ENCODE data around the gene NTRK3.

Gene NTRK3

GRCh38 chr15:88246081-88246480 lies 10.5 kb downstream of the NTRK3 start:
- no peak overlapping the region for H3K9ac ChIP-seq (ENCODE audit: low read depth in 1 of 2, low read length in 2 of 2)
- H3K4me3 ChIP-seq (ENCODE audit: low read length in 2 of 2) = no peak overlapping the region
- H3K27ac ChIP-seq (ENCODE audit: low read depth in 2 of 2, low read length in 2 of 2) = no peak overlapping the region

GRCh38 chr15:88243895-88244787 lies 12.4 kb downstream of the NTRK3 start:
- Histone ChIP-seq H3K27ac (ENCODE audit: low read depth in 2 of 2, low read length in 2 of 2) (no peak overlapping the region), H3K4me3 (ENCODE audit: low read length in 2 of 2) (no peak overlapping the region), H3K27me3 (ENCODE audit: control insufficient read depth in 2 of 2, insufficient read depth in 2 of 2, low read length in 2 of 2) (peaks cover 0 to 2% of the 10 kb centered on the region in 2 donors), H3K4me1 (ENCODE audit: control insufficient read depth in 2 of 2, insufficient read depth in 2 of 2, low read length in 2 of 2) (no peaks in the 10 kb centered on the region), H3K36me3 (ENCODE audit: control insufficient read depth in 2 of 2, insufficient read depth in 2 of 2, low read length in 2 of 2) (no peaks in the 10 kb centered on the region), H3K9me3 (ENCODE audit: control insufficient read depth in 2 of 2, low read length in 2 of 2) (no peaks in the 10 kb centered on the region), H3K9ac (ENCODE audit: low read depth in 1 of 2, low read length in 2 of 2) (no peak overlapping the region)

More at GRCh38 chr15:88246081-88246480, 10.5 kb downstream of the NTRK3 start:
- Histone ChIP-seq H3K9me3 (ENCODE audit: control insufficient read depth in 2 of 2, low read length in 2 of 2) (no peaks in the 10 kb centered on the region), H3K27me3 (ENCODE audit: control insufficient read depth in 2 of 2, insufficient read depth in 2 of 2, low read length in 2 of 2) (peaks cover 0 to 2% of the 10 kb centered on the region in 2 donors), H3K36me3 (ENCODE audit: control insufficient read depth in 2 of 2, insufficient read depth in 2 of 2, low read length in 2 of 2) (no peaks in the 10 kb centered on the region), H3K4me1 (ENCODE audit: control insufficient read depth in 2 of 2, insufficient read depth in 2 of 2, low read length in 2 of 2) (no peaks in the 10 kb centered on the region)

DNA sequence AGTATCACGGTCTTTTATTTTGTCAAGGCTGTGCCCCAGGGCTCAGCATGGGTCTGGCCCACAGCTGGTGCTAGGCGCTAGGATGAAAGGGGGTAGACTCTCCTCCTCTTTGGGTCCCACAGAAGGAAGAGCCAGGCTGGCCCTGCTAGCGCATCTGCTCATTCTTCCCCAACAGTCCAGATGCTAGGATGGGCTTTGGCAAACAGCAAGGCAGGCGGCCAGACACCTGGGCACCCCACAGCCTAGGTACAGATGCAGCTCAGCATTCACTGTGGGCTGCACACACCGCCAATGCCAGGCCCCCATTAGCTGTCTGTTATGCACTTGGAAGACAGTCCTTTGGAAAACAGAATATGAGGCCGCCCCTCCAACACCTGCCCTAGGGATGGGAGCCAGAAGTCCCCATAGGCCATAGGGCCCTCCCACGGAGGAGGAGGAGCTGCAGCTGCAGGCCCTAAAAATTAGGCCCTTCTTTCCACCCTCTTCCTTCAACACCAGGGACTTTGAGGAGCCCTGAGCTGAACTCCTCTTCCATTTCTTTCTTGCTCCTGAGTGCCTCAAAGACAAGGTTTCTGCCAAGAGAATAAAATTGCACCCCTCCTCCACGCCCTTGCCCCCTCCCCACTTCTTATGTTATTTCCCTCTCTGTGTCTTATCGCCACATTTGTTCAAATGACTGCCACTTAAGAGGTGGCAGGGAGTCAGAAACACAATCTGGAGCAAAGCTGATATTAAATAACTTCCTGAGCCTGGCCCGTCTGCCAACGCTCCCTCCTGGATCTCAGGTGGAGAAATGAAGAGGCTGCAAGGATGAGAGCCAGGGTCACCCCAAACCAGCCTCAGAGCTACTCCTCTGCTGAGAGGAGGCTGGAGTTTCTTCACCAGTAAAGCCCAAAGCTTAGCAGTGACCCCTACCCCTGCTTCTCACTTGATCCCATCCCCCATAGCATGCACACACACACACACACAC lies 13.7 kb downstream of the NTRK3 start:
- H3K27me3 ChIP-seq (ENCODE audit: control insufficient read depth in 2 of 2, insufficient read depth in 2 of 2, low read length in 2 of 2) = peaks cover 0 to 2% of the 10 kb centered on the region in 2 donors
- no peak overlapping the region for H3K27ac ChIP-seq (ENCODE audit: low read depth in 2 of 2, low read length in 2 of 2)
- no peak overlapping the region for H3K4me3 ChIP-seq (ENCODE audit: low read length in 2 of 2)
- H3K36me3 ChIP-seq (ENCODE audit: control insufficient read depth in 2 of 2, insufficient read depth in 2 of 2, low read length in 2 of 2) = no peaks in the 10 kb centered on the region
- H3K9ac ChIP-seq (ENCODE audit: low read depth in 1 of 2, low read length in 2 of 2) = no peak overlapping the region
- H3K9me3 ChIP-seq (ENCODE audit: control insufficient read depth in 2 of 2, low read length in 2 of 2) = no peaks in the 10 kb centered on the region
- H3K4me1 ChIP-seq (ENCODE audit: control insufficient read depth in 2 of 2, insufficient read depth in 2 of 2, low read length in 2 of 2) = no peaks in the 10 kb centered on the region

DNA sequence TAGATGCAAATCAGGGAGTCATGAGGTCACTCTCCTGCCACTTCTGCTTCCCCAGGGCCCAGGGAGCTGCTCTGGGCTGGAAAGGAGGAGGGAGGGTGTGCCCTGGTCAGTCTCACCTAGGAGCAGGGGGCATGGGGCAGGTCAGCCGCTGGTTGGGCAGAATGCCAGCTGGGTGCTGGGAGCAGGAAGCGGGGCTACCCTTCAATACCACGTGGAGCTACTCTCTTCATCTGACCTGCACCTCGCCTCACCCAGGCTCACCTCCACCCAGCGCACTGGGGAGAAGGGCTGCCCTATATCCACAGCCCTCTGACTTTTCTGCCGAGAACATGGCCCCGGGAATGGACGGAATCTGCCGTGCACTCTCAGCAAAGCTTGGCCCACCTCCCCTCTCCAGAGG lies 15.1 kb downstream of the NTRK3 start:
- no peak overlapping the region for H3K9ac ChIP-seq (ENCODE audit: low read depth in 1 of 2, low read length in 2 of 2)
- no peaks in the 10 kb centered on the region for H3K36me3 ChIP-seq (ENCODE audit: control insufficient read depth in 2 of 2, insufficient read depth in 2 of 2, low read length in 2 of 2)
- H3K4me3 ChIP-seq (ENCODE audit: low read length in 2 of 2) = no peak overlapping the region
- H3K27me3 ChIP-seq (ENCODE audit: control insufficient read depth in 2 of 2, insufficient read depth in 2 of 2, low read length in 2 of 2) = peaks cover 0 to 2% of the 10 kb centered on the region in 2 donors
- no peaks in the 10 kb centered on the region for H3K9me3 ChIP-seq (ENCODE audit: control insufficient read depth in 2 of 2, low read length in 2 of 2)
- no peaks in the 10 kb centered on the region for H3K4me1 ChIP-seq (ENCODE audit: control insufficient read depth in 2 of 2, insufficient read depth in 2 of 2, low read length in 2 of 2)
- H3K27ac ChIP-seq (ENCODE audit: low read depth in 2 of 2, low read length in 2 of 2) = no peak overlapping the region

- no peak overlapping the region for H3K9ac ChIP-seq (ENCODE audit: low read depth in 1 of 2, low read length in 2 of 2)
- no peaks in the 10 kb centered on the region for H3K27me3 ChIP-seq (ENCODE audit: control insufficient read depth in 2 of 2, insufficient read depth in 2 of 2, low read length in 2 of 2)
- no peak overlapping the region for H3K27ac ChIP-seq (ENCODE audit: low read depth in 2 of 2, low read length in 2 of 2)
Measured at GRCh38 chr15:88241060-88241459, 15.5 kb downstream of the NTRK3 start.

DNA sequence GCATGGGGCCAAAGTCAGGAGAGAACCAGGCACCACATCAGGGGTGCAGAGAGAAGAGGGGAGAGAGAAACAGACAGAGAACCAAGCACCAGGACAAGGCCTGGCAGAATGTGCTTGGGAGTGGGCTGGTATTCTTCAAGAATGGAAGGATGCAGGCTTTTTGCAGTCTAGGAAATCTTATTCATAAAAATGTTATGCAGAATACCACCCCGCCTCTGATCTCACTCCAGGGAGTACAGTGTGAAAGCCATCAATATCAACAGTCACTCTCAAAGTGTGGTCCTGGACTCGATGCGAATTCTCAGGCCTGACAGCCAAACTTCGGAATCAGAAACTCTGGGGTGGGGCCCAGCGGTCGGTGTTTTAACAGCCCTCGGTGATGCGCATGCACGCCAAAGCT lies 16.9 kb downstream of the NTRK3 start:
- Histone ChIP-seq H3K9me3 (ENCODE audit: control insufficient read depth in 2 of 2, low read length in 2 of 2) (no peaks in the 10 kb centered on the region), H3K4me1 (ENCODE audit: control insufficient read depth in 2 of 2, insufficient read depth in 2 of 2, low read length in 2 of 2) (no peaks in the 10 kb centered on the region), H3K4me3 (ENCODE audit: low read length in 2 of 2) (no peak overlapping the region), H3K27ac (ENCODE audit: low read depth in 2 of 2, low read length in 2 of 2) (no peak overlapping the region), H3K9ac (ENCODE audit: low read depth in 1 of 2, low read length in 2 of 2) (no peak overlapping the region), H3K27me3 (ENCODE audit: control insufficient read depth in 2 of 2, insufficient read depth in 2 of 2, low read length in 2 of 2) (no peaks in the 10 kb centered on the region), H3K36me3 (ENCODE audit: control insufficient read depth in 2 of 2, insufficient read depth in 2 of 2, low read length in 2 of 2) (no peaks in the 10 kb centered on the region)

More at GRCh38 chr15:88241060-88241459, 15.5 kb downstream of the NTRK3 start:
- Histone ChIP-seq H3K36me3 (ENCODE audit: control insufficient read depth in 2 of 2, insufficient read depth in 2 of 2, low read length in 2 of 2) (no peaks in the 10 kb centered on the region), H3K9me3 (ENCODE audit: control insufficient read depth in 2 of 2, low read length in 2 of 2) (no peaks in the 10 kb centered on the region), H3K4me1 (ENCODE audit: control insufficient read depth in 2 of 2, insufficient read depth in 2 of 2, low read length in 2 of 2) (no peaks in the 10 kb centered on the region), H3K4me3 (ENCODE audit: low read length in 2 of 2) (no peak overlapping the region)

GRCh38 chr15:88238618-88239430 lies 17.7 kb downstream of the NTRK3 start:
- H3K27ac ChIP-seq (ENCODE audit: low read depth in 2 of 2, low read length in 2 of 2) = no peak overlapping the region
- no peaks in the 10 kb centered on the region for H3K27me3 ChIP-seq (ENCODE audit: control insufficient read depth in 2 of 2, insufficient read depth in 2 of 2, low read length in 2 of 2)
- H3K4me3 ChIP-seq (ENCODE audit: low read length in 2 of 2) = no peak overlapping the region
- no peak overlapping the region for H3K9ac ChIP-seq (ENCODE audit: low read depth in 1 of 2, low read length in 2 of 2)
- no peaks in the 10 kb centered on the region for H3K9me3 ChIP-seq (ENCODE audit: control insufficient read depth in 2 of 2, low read length in 2 of 2)
- no peaks in the 10 kb centered on the region for H3K4me1 ChIP-seq (ENCODE audit: control insufficient read depth in 2 of 2, insufficient read depth in 2 of 2, low read length in 2 of 2)
- no peaks in the 10 kb centered on the region for H3K36me3 ChIP-seq (ENCODE audit: control insufficient read depth in 2 of 2, insufficient read depth in 2 of 2, low read length in 2 of 2)

- Histone ChIP-seq H3K9me3 (ENCODE audit: control insufficient read depth in 2 of 2, low read length in 2 of 2) (no peaks in the 10 kb centered on the region), H3K27me3 (ENCODE audit: control insufficient read depth in 2 of 2, insufficient read depth in 2 of 2, low read length in 2 of 2) (no peaks in the 10 kb centered on the region), H3K36me3 (ENCODE audit: control insufficient read depth in 2 of 2, insufficient read depth in 2 of 2, low read length in 2 of 2) (no peaks in the 10 kb centered on the region), H3K9ac (ENCODE audit: low read depth in 1 of 2, low read length in 2 of 2) (no peak overlapping the region), H3K4me1 (ENCODE audit: control insufficient read depth in 2 of 2, insufficient read depth in 2 of 2, low read length in 2 of 2) (no peaks in the 10 kb centered on the region), H3K4me3 (ENCODE audit: low read length in 2 of 2) (no peak overlapping the region), H3K27ac (ENCODE audit: low read depth in 2 of 2, low read length in 2 of 2) (no peak overlapping the region)
Measured at GRCh38 chr15:88234711-88235110, 21.8 kb downstream of the NTRK3 start.

DNA sequence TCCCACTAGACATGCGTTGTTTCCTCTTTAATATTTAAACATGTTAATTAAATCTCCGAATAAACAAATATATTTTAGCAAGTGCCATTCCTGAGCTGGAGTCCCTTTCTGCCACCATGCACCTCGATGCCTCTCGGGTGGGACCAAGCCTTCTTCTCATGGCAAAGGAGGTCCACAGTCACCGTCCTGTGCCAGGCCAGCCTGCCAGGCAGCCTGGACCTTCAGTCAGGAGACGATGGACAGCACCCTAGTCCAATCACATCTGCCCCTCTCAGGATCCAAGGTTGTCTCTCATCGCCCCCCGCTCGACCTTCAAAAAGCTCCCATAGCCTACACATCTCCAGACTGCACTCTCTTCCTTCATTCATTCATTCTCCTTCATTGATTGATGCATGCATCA lies 22.6 kb downstream of the NTRK3 start:
- no peak overlapping the region for H3K9ac ChIP-seq (ENCODE audit: low read depth in 1 of 2, low read length in 2 of 2)
- H3K27me3 ChIP-seq (ENCODE audit: control insufficient read depth in 2 of 2, insufficient read depth in 2 of 2, low read length in 2 of 2) = no peaks in the 10 kb centered on the region
- H3K4me3 ChIP-seq (ENCODE audit: low read length in 2 of 2) = no peak overlapping the region
- no peak overlapping the region for H3K27ac ChIP-seq (ENCODE audit: low read depth in 2 of 2, low read length in 2 of 2)
- no peaks in the 10 kb centered on the region for H3K36me3 ChIP-seq (ENCODE audit: control insufficient read depth in 2 of 2, insufficient read depth in 2 of 2, low read length in 2 of 2)
- no peaks in the 10 kb centered on the region for H3K9me3 ChIP-seq (ENCODE audit: control insufficient read depth in 2 of 2, low read length in 2 of 2)
- H3K4me1 ChIP-seq (ENCODE audit: control insufficient read depth in 2 of 2, insufficient read depth in 2 of 2, low read length in 2 of 2) = no peaks in the 10 kb centered on the region

Data from mucosa of rectum (tissue), 2 donors.